Measurements from ENCODE around the gene DCLK1. TPM values are rescaled to one million over a fixed set of nuclear protein-coding genes. Genes with fewer than 3 reads are reported as not detected.

Gene DCLK1
- total RNA-seq, 1 donor from 2014 or later: 4.5 TPM

DNA sequence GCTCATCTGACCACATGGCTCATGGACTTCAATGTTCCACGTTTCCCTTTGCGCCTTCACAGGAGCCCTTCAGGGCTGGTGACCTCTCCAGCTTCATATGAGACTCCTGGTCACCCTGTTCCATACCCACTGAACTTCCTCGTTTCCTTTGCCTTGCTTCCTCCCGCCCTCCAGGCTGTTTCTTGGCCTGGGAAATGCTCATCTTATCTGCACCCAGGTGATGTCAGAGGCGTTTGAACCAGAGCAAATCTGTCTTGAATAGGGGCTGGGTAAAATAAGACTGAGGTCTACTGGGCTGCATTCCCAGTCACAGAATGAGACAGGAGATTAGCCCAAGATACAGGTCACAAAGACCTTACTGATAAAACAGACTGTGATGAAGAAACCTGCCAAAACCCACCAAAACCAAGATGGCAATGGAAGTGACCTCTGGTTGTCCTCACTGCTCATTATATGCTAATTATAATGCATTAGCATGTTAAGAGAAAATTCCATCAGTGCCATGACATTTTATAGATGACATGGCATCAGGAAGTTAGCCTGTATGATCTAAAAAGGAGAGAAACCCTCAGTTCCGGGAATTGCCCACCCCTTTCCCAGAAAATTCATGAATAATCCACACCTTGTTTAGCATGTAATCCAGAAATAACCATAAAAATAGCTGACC lies 102.7 kb downstream of the DCLK1 start:
- no peaks in the 10 kb centered on the region for H3K4me1 ChIP-seq
- no peaks in the 10 kb centered on the region for H3K27me3 ChIP-seq
- DNase-seq (no peak), ATAC-seq (no peak)
- no peaks in the 10 kb centered on the region for H3K36me3 ChIP-seq
- TF ChIP-seq, protein P1, sequence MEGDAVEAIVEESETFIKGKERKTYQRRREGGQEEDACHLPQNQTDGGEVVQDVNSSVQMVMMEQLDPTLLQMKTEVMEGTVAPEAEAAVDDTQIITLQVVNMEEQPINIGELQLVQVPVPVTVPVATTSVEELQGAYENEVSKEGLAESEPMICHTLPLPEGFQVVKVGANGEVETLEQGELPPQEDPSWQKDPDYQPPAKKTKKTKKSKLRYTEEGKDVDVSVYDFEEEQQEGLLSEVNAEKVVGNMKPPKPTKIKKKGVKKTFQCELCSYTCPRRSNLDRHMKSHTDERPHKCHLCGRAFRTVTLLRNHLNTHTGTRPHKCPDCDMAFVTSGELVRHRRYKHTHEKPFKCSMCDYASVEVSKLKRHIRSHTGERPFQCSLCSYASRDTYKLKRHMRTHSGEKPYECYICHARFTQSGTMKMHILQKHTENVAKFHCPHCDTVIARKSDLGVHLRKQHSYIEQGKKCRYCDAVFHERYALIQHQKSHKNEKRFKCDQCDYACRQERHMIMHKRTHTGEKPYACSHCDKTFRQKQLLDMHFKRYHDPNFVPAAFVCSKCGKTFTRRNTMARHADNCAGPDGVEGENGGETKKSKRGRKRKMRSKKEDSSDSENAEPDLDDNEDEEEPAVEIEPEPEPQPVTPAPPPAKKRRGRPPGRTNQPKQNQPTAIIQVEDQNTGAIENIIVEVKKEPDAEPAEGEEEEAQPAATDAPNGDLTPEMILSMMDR (IDR thresholded peaks at IDR 0.05): no peak
- no peak overlapping the region for H3K4me3 ChIP-seq
- H3K9me3 ChIP-seq: no peaks in the 10 kb centered on the region
- no peak overlapping the region for H3K27ac ChIP-seq
- intact Hi-C loops (cut with DNase I): no loop called here

DNA sequence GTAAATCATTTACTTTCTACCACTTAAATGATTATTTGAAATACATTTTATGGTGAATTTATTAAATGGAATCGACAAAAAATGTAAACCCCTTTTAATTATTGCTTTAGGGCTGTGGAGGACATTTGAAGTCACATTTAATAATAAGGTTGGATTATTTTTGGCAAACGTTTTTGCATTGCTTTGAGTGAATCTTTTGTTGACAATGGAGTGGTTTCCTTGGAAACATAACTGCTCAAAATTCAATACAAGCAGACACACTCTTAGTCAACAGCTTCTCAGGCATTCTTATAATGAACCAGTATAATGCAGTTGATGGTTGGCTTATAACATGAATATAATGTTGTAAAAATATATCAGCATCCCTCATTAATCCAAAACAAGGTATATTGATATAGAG lies 104.7 kb downstream of the DCLK1 start:
- H3K36me3 ChIP-seq: no peaks in the 10 kb centered on the region
- intact Hi-C loops (cut with DNase I): no loop called here
- no peak overlapping the region for H3K4me3 ChIP-seq
- TF ChIP-seq, protein P1 (IDR thresholded peaks at IDR 0.05): no peak
- no peak overlapping the region for H3K27ac ChIP-seq
- ATAC-seq (no peak), DNase-seq (no peak)
- H3K27me3 ChIP-seq: no peaks in the 10 kb centered on the region
- no peaks in the 10 kb centered on the region for H3K9me3 ChIP-seq
- no peaks in the 10 kb centered on the region for H3K4me1 ChIP-seq

DNA sequence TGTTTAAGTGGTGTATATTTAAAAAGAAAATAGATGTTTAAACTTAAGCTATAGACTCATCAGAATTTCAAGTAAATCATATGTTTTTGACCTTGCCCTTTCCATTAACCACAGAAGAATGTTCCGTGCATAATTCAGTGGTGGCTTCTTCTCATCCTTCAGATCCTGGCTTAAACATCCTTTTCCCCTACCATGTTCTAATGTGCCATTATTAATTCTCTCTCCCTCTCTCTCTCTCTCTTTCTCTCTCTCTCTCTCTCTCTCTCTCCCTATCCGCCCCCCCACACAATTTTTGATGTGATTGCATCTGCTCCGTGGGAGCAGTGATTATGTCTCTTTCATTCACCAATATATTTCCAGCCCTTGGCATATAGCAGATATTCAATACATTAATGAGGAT lies 116.4 kb downstream of the DCLK1 start:
- H3K4me3 ChIP-seq: no peak overlapping the region
- intact Hi-C loops (cut with DNase I): no loop called here
- no peaks in the 10 kb centered on the region for H3K4me1 ChIP-seq
- H3K27me3 ChIP-seq: no peaks in the 10 kb centered on the region
- no peaks in the 10 kb centered on the region for H3K9me3 ChIP-seq
- ATAC-seq (no peak), DNase-seq (no peak)
- H3K27ac ChIP-seq: no peak overlapping the region
- TF ChIP-seq, protein P1 (IDR thresholded peaks at IDR 0.05): no peak
- H3K36me3 ChIP-seq: no peaks in the 10 kb centered on the region

DNA sequence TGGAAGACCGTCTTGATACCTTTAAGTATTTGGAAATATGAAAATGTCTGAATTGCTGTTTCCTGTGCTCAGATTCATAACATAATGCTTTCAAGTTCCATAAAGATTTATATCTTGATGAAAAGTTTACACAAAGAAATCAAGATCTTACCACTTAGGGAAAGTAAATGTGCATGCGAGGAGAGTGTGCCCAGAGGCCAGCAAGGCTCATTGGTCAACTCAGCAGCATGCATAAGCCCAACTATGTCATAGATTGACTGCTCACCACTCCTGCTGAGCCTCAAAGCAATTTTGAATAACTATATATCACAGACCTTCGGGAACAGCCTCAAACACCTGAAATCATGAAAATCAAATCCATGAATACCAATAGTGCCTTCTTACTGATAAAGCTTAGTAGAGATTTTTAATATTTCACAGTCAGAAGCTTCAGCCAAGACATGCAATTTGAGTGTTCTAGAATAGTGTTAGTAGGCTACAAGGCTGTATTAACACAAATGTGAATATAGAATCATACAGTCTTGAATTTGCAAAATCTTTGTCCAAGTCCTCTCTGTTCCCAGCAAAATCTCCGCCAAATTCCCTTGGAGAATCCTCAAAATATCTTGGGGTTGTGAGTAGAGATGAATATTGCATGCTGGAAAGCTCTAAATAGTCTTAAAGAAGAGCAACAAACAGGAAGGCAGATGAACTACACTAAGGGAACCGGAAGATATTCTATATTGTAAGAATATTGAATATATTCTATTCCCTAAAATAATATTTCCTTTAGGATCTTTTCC lies 124.1 kb downstream of the DCLK1 start:
- no peaks in the 10 kb centered on the region for H3K27me3 ChIP-seq
- TF ChIP-seq, protein P1 (IDR thresholded peaks at IDR 0.05): no peak
- H3K27ac ChIP-seq: no peak overlapping the region
- no peak for DNase-seq
- H3K4me3 ChIP-seq: no peak overlapping the region
- H3K4me1 ChIP-seq: no peaks in the 10 kb centered on the region
- H3K36me3 ChIP-seq: no peaks in the 10 kb centered on the region
- H3K9me3 ChIP-seq: no peaks in the 10 kb centered on the region
- no peak for ATAC-seq
- intact Hi-C loops (cut with DNase I): no loop called here

DNA sequence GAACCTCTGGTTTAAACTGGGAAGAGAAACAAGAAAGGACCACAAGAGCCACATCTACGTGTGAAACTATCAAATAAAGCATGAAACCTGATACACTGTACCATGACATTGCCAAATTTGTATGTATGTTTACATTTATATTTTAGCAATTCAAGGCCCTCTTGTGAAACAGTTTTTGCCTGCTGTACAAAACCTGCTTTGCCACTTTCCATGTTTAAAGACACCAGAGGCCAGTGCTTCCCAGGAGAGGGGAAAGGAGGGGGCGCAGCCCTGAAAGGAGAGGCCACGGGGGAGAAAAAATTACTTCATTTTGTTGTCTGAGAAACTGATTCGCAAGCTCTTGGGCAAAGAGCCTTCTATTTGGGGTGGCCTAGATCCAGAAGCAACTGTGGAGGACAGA lies 124.8 kb downstream of the DCLK1 start:
- no peaks in the 10 kb centered on the region for H3K9me3 ChIP-seq
- DNase-seq (peak; percentile 67), ATAC-seq (peak; percentile 88)
- no peaks in the 10 kb centered on the region for H3K4me1 ChIP-seq
- no peak overlapping the region for H3K4me3 ChIP-seq
- TF ChIP-seq, protein P1 (IDR thresholded peaks at IDR 0.05): no peak
- intact Hi-C loops (cut with DNase I): no loop called here
- H3K36me3 ChIP-seq: no peaks in the 10 kb centered on the region
- H3K27me3 ChIP-seq: no peaks in the 10 kb centered on the region
- no peak overlapping the region for H3K27ac ChIP-seq

Data from upper lobe of right lung (tissue), 1 donor.